BLaER1 treated with 17β-estradiol and CSF1 and Interleukin-3, amounts not matched to agents 10 nM and 100 nM (cell line): ENCODE measurements around the gene CRLF1.

Experiments used
- H3K27ac ChIP-seq, 11 experiments: shearing (Covaris generic); formaldehyde crosslinking; 2 replicates each; pipeline ENCODE4 v1.8.1; 2022
- H3K27me3 ChIP-seq, 11 experiments: shearing (Covaris generic); formaldehyde crosslinking; 2 replicates each; pipeline ENCODE4 v1.8.1; 2022
- H3K36me3 ChIP-seq, 11 experiments: shearing (Covaris generic); formaldehyde crosslinking; 2 replicates each; pipeline ENCODE4 v1.8.1; 2022
- H3K4me1 ChIP-seq, 10 experiments: shearing (Covaris generic); formaldehyde crosslinking; 2 replicates each; pipeline ENCODE4 v1.8.1; 2022
- H3K4me2 ChIP-seq, 11 experiments: shearing (Covaris generic); formaldehyde crosslinking; 2 replicates each; pipeline ENCODE4 v1.8.1; 2022
- H3K4me3 ChIP-seq, 10 experiments: shearing (Covaris generic); formaldehyde crosslinking; 2 replicates each; pipeline ENCODE4 v1.8.1; 2022
- H3K9ac ChIP-seq, 11 experiments: shearing (Covaris generic); formaldehyde crosslinking; 2 replicates each; pipeline ENCODE4 v1.8.1; 2022
- H3K9me3 ChIP-seq, 11 experiments: shearing (Covaris generic); formaldehyde crosslinking; replicated peaks in 1 of 11; 2 replicates each; pipeline ENCODE4 v1.8.1; 2022
- H4K20me1 ChIP-seq, 11 experiments: shearing (Covaris generic); formaldehyde crosslinking; 2 replicates each; pipeline ENCODE4 v1.8.1; 2022
- Cebpa-rat ChIP-seq, 11 experiments: shearing (Covaris generic); IDR thresholded peaks; 2 replicates each; pipeline ENCODE4 v1.8.1; 2022

The CRLF1 gene

DNA sequence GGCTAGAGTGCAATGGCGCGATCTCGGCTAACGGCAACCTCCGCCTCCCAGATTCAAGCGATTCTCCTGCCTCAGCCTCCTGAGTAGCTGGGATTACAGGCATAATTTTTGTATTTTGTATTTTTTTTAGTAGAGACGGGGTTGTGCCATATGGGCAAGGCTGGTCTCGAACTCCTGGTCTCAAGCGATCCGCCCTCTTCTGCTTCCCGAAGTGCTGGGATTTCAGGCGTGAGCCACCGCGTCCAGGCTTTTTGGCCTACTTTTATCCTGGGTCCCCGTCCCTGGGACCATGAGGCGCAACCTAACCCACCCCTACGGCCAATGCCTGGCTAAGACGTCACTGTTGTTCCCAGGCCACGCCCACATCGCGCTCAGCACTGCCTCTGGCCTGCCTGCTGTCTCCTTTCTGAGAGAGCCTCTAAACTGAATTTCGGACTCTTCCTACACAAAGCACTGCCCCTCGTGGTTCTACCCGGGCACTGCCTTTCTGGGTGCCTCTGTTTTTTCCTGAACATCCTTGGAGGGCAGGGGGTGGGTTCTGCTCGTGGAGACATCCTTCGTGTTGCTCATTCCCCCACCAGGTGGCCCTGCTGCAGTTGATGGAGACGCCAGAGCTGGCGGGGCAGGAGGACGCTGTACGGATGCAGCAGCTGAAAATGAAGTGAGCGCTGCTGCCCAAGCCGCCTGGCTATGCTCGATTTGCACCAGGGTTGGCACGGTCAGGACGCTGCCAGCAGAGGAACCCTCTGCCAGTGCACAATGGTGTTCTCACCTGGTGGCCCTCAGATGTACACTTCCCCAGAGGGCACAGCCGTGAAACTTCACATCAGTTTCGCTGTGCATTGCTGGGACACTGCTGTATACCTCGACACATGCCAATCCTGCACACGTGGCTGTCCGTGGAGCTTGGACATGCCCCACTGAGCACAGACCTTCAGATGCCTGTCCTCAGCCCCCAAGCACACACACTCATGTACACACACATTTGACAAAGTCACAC is 16.0 kb downstream of the CRLF1 start:
- peaks cover 0 to 11% (median 0%) of the 10 kb centered on the region in 11 experiments; a peak in 4 of 22 replicates for H3K9me3 ChIP-seq
- H3K4me3 ChIP-seq, result peak overlapping the region in 4 of 10 experiments; percentile 73 to 88 (median 76); a peak in 4 of 20 replicates
- TF ChIP-seq Cebpa-rat (IDR thresholded peaks at IDR 0.05), result no peak
- no peak overlapping the region for H3K27ac ChIP-seq
- H3K27me3 ChIP-seq, result peaks cover 0 to 17% (median 10%) of the 10 kb centered on the region in 11 experiments; a peak in 15 of 22 replicates
- H3K9ac ChIP-seq, result peak overlapping the region in 1 of 11 experiments; percentile 93; a peak in 1 of 22 replicates
- peaks cover 57 to 90% (median 81%) of the 10 kb centered on the region in 10 experiments for H3K4me1 ChIP-seq
- H3K36me3 ChIP-seq, result peaks cover 8 to 22% (median 18%) of the 10 kb centered on the region in 11 experiments; a peak in 17 of 22 replicates
- H4K20me1 ChIP-seq, result peaks cover 7 to 51% (median 19%) of the 10 kb centered on the region in 11 experiments; a peak in 15 of 22 replicates
- H3K4me2 ChIP-seq, result peak overlapping the region; percentile 95 to 100 (median 97)

GRCh38 chr19:18589380-18590272 is 17.0 kb downstream of the CRLF1 start:
- TF ChIP-seq Cebpa-rat (IDR thresholded peaks at IDR 0.05), result no peak

GRCh38 chr19:18588611-18589379 is 17.8 kb downstream of the CRLF1 start, which contains the start of gene REX1BD:
Gene REX1BD, plus strand, starts transcription at chr19:18588798. Its CDS starts 4 bp downstream, at chr19:18588802.
- peak within 1 kb of the TSS; percentile 43 to 94 (median 85); a peak in 21 of 22 replicates for H3K27ac ChIP-seq
- H3K27me3 ChIP-seq, result 0 out of 22 replicates have a peak, but pooled peaks cover 0 to 5% (median 0%) of the 10 kb centered on the region in 11 experiments
- no peak for TF ChIP-seq Cebpa-rat (IDR thresholded peaks at IDR 0.05)
- H4K20me1 ChIP-seq, result peaks cover 7 to 39% (median 18%) of the 10 kb centered on the region in 11 experiments; a peak in 13 of 22 replicates
- peak within 1 kb of the TSS; percentile 95 to 100 (median 97) for H3K4me2 ChIP-seq
- H3K4me1 ChIP-seq, result peaks cover 64 to 91% (median 75%) of the 10 kb centered on the region in 10 experiments
- H3K36me3 ChIP-seq, result peaks cover 8 to 22% (median 18%) of the 10 kb centered on the region in 11 experiments; a peak in 17 of 22 replicates
- peaks cover 0 to 11% (median 0%) of the 10 kb centered on the region in 11 experiments; a peak in 4 of 22 replicates for H3K9me3 ChIP-seq
- H3K9ac ChIP-seq, result peak within 1 kb of the TSS; percentile 74 to 93 (median 85)
- H3K4me3 ChIP-seq, result peak within 1 kb of the TSS; percentile 62 to 88 (median 78)

More at GRCh38 chr19:18589380-18590272, 17.0 kb downstream of the CRLF1 start:
- H3K36me3 ChIP-seq, result peaks cover 8 to 22% (median 18%) of the 10 kb centered on the region in 11 experiments; a peak in 17 of 22 replicates
- peak overlapping the region; percentile 62 to 88 (median 78) for H3K4me3 ChIP-seq
- H3K4me1 ChIP-seq, result peaks cover 57 to 90% (median 80%) of the 10 kb centered on the region in 10 experiments
- H3K9ac ChIP-seq, result peak overlapping the region; percentile 74 to 93 (median 85)
- H3K27ac ChIP-seq, result peak overlapping the region; percentile 43 to 94 (median 85); a peak in 21 of 22 replicates
- H3K27me3 ChIP-seq, result peaks cover 0 to 7% (median under 1%) of the 10 kb centered on the region in 11 experiments; a peak in 6 of 22 replicates
- H3K9me3 ChIP-seq, result peaks cover 0 to 11% (median 0%) of the 10 kb centered on the region in 11 experiments; a peak in 4 of 22 replicates
- H3K4me2 ChIP-seq, result peak overlapping the region; percentile 95 to 100 (median 97)
- H4K20me1 ChIP-seq, result peaks cover 7 to 42% (median 18%) of the 10 kb centered on the region in 11 experiments; a peak in 14 of 22 replicates

- Histone ChIP-seq H3K4me2 (peak overlapping the region; percentile 95 to 100 (median 97)), H3K9ac (peak overlapping the region; percentile 74 to 93 (median 85)), H3K27me3 (no peaks in the 10 kb centered on the region), H3K4me3 (peak overlapping the region; percentile 62 to 88 (median 78)), H4K20me1 (peaks cover under 1 to 33% (median 12%) of the 10 kb centered on the region in 11 experiments; a peak in 12 of 22 replicates), H3K9me3 (peaks cover 0 to 11% (median 0%) of the 10 kb centered on the region in 11 experiments; a peak in 4 of 22 replicates), H3K4me1 (peaks cover 61 to 85% (median 68%) of the 10 kb centered on the region in 10 experiments), H3K27ac (peak overlapping the region; percentile 43 to 94 (median 85); a peak in 20 of 22 replicates), H3K36me3 (peaks cover 8 to 22% (median 18%) of the 10 kb centered on the region in 11 experiments; a peak in 17 of 22 replicates)
- TF ChIP-seq Cebpa-rat (IDR thresholded peaks at IDR 0.05), result no peak
These were observed 18.5 kb downstream of the CRLF1 start for GRCh38 chr19:18587962-18588610.

- peak overlapping the region in 7 of 11 experiments; percentile 77 to 91 (median 85); a peak in 8 of 22 replicates for H3K27ac ChIP-seq
- no peak for TF ChIP-seq Cebpa-rat (IDR thresholded peaks at IDR 0.05)
- peak overlapping the region; percentile 95 to 100 (median 97); a peak in 18 of 22 replicates for H3K4me2 ChIP-seq
- H3K36me3 ChIP-seq, result peaks cover 8 to 22% (median 18%) of the 10 kb centered on the region in 11 experiments; a peak in 17 of 22 replicates
- H3K9me3 ChIP-seq, result peaks cover 0 to 11% (median 0%) of the 10 kb centered on the region in 11 experiments; a peak in 4 of 22 replicates
- peak overlapping the region in 1 of 11 experiments; percentile 87; a peak in 2 of 22 replicates for H3K9ac ChIP-seq
- 0 out of 20 replicates have a peak overlapping the region, but pooled peaks of 1 of the 10 experiments have one; percentile 88 for H3K4me3 ChIP-seq
- H3K4me1 ChIP-seq, result peaks cover 60 to 82% (median 64%) of the 10 kb centered on the region in 10 experiments
- H4K20me1 ChIP-seq, result peaks cover 0 to 28% (median 9%) of the 10 kb centered on the region in 11 experiments; a peak in 10 of 22 replicates
- no peaks in the 10 kb centered on the region for H3K27me3 ChIP-seq
These were observed 19.0 kb downstream of the CRLF1 start for GRCh38 chr19:18587561-18587960.

GRCh38 chr19:18586306-18586705 is 20.3 kb downstream of the CRLF1 start:
- peak overlapping the region in 9 of 11 experiments; percentile 15 to 76 (median 59); a peak in 16 of 22 replicates for H3K27ac ChIP-seq
- peak overlapping the region in 10 of 11 experiments; percentile 63 to 96 (median 80); a peak in 17 of 22 replicates for H3K4me2 ChIP-seq
- H4K20me1 ChIP-seq, result peaks cover 0 to 17% (median 5%) of the 10 kb centered on the region in 11 experiments; a peak in 9 of 22 replicates
- H3K27me3 ChIP-seq, result no peaks in the 10 kb centered on the region
- peaks cover 8 to 12% (median 11%) of the 10 kb centered on the region in 11 experiments; a peak in 17 of 22 replicates for H3K36me3 ChIP-seq
- H3K4me3 ChIP-seq, result no peak overlapping the region
- H3K9me3 ChIP-seq, result peaks cover 0 to 11% (median 0%) of the 10 kb centered on the region in 11 experiments; a peak in 4 of 22 replicates
- H3K4me1 ChIP-seq, result peaks cover 47 to 74% (median 64%) of the 10 kb centered on the region in 10 experiments
- no peak for TF ChIP-seq Cebpa-rat (IDR thresholded peaks at IDR 0.05)
- H3K9ac ChIP-seq, result peak overlapping the region in 5 of 11 experiments; percentile 16 to 50 (median 20); a peak in 6 of 22 replicates
